HCT116 (cell line): ENCODE results near the gene NAV1.
"Not testable (repeated sequence)": the region's sequence is repeated elsewhere in the genome, so short reads cannot be mapped to it uniquely, and the experiment has no call there.

Experiments
- CEBPB ChIP-seq: IDR thresholded peaks from 2 replicates; pipeline ENCODE4 v1.6.1; 2012; ENCODE audit warnings: low read depth
- EZH2 ChIP-seq: fragments of 200-600 bp; sonication (generic); IDR thresholded peaks from 2 replicates; pipeline ENCODE4 v1.6.1; 2017; ENCODE audit warnings: antibody characterized with exemption, mixed run types
- POLR2A ChIP-seq: IDR thresholded peaks from 2 replicates; pipeline ENCODE4 v1.7.0; 2011; ENCODE audit warnings: borderline replicate concordance; ENCODE audit not compliant: insufficient read depth, insufficient read length; ENCODE audit errors: extremely low read depth
- RAD21 ChIP-seq: IDR thresholded peaks from 2 replicates; pipeline ENCODE4 v1.6.1; 2012; ENCODE audit warnings: low read depth, mild to moderate bottlenecking
- SIN3A ChIP-seq: IDR thresholded peaks from 2 replicates; pipeline ENCODE4 v1.6.1; 2012; ENCODE audit warnings: low read depth
- SP1 ChIP-seq: IDR thresholded peaks from 2 replicates; pipeline ENCODE4 v1.6.1; 2012; ENCODE audit warnings: low read depth
- TF ChIP-seq, protein P1 (sequence below), 3 experiments: fragments of 200-600 bp in 1 of 3; sonication (generic) in 1 of 3; IDR thresholded peaks in 2 of 3; conservative IDR thresholded peaks in 1 of 3; 2 replicates each; pipeline ENCODE4 v1.5.1; 2012 to 2017; ENCODE audit warnings: low read depth in 2 of 3, low read length in 2 of 3, antibody characterized with exemption in 1 of 3, borderline replicate concordance in 1 of 3, control low read depth in 1 of 3, mild to moderate bottlenecking in 1 of 3, mixed read lengths in 1 of 3, mixed run types in 1 of 3, moderate library complexity in 1 of 3; ENCODE audit not compliant: insufficient read depth in 1 of 3
- TF ChIP-seq, protein P2 (sequence below): IDR thresholded peaks from 2 replicates; pipeline ENCODE4 v1.6.1; 2012
- TF ChIP-seq, protein P3 (sequence below): IDR thresholded peaks from 2 replicates; pipeline ENCODE4 v1.6.1; 2012; ENCODE audit warnings: low read depth

DNA sequence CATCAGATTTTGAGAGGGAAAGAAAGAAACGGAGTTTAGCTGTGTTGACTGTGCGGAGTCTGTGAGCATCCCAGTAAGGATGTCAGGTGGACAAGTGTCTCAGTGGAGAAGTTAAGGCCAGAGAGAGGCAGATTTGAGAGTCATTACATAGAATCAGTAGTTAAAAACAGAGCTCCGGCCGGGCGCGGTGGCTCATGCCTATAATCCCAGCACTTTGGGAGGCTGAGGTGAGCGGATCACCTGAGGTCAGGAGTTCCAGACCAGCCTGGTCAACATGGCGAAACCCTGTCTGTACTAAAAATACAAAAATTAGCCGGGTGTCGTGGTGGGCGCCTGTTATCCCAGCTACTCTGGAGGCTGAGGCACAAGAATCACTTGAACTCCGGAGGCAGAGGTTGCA, 42.4 kb downstream of the NAV1 start:
- TF ChIP-seq, protein P1, sequence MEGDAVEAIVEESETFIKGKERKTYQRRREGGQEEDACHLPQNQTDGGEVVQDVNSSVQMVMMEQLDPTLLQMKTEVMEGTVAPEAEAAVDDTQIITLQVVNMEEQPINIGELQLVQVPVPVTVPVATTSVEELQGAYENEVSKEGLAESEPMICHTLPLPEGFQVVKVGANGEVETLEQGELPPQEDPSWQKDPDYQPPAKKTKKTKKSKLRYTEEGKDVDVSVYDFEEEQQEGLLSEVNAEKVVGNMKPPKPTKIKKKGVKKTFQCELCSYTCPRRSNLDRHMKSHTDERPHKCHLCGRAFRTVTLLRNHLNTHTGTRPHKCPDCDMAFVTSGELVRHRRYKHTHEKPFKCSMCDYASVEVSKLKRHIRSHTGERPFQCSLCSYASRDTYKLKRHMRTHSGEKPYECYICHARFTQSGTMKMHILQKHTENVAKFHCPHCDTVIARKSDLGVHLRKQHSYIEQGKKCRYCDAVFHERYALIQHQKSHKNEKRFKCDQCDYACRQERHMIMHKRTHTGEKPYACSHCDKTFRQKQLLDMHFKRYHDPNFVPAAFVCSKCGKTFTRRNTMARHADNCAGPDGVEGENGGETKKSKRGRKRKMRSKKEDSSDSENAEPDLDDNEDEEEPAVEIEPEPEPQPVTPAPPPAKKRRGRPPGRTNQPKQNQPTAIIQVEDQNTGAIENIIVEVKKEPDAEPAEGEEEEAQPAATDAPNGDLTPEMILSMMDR (IDR thresholded peaks at IDR 0.05 in 2 of 3, conservative IDR thresholded peaks at IDR 0.05 in 1 of 3; ENCODE audit: borderline replicate concordance in 1 of 3, insufficient read depth in 1 of 3, low read depth in 2 of 3, low read length in 2 of 3), result not testable (repeated sequence)
- not testable (repeated sequence) for TF ChIP-seq SP1, POLR2A, SIN3A, CEBPB, RAD21, EZH2
- TF ChIP-seq, protein P2, sequence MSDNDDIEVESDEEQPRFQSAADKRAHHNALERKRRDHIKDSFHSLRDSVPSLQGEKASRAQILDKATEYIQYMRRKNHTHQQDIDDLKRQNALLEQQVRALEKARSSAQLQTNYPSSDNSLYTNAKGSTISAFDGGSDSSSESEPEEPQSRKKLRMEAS, result not testable (repeated sequence)
- TF ChIP-seq, protein P3, sequence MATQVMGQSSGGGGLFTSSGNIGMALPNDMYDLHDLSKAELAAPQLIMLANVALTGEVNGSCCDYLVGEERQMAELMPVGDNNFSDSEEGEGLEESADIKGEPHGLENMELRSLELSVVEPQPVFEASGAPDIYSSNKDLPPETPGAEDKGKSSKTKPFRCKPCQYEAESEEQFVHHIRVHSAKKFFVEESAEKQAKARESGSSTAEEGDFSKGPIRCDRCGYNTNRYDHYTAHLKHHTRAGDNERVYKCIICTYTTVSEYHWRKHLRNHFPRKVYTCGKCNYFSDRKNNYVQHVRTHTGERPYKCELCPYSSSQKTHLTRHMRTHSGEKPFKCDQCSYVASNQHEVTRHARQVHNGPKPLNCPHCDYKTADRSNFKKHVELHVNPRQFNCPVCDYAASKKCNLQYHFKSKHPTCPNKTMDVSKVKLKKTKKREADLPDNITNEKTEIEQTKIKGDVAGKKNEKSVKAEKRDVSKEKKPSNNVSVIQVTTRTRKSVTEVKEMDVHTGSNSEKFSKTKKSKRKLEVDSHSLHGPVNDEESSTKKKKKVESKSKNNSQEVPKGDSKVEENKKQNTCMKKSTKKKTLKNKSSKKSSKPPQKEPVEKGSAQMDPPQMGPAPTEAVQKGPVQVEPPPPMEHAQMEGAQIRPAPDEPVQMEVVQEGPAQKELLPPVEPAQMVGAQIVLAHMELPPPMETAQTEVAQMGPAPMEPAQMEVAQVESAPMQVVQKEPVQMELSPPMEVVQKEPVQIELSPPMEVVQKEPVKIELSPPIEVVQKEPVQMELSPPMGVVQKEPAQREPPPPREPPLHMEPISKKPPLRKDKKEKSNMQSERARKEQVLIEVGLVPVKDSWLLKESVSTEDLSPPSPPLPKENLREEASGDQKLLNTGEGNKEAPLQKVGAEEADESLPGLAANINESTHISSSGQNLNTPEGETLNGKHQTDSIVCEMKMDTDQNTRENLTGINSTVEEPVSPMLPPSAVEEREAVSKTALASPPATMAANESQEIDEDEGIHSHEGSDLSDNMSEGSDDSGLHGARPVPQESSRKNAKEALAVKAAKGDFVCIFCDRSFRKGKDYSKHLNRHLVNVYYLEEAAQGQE, result not testable (repeated sequence)
